ENCODE results near the gene SNED1.
"Not testable (repeated sequence)": the region's sequence is repeated elsewhere in the genome, so short reads cannot be mapped to it uniquely, and the experiment has no call there.

The SNED1 gene

GRCh38 chr2:241088791-241089732 is 90.6 kb downstream of the SNED1 start:
- no peak for DNase-seq

GRCh38 chr2:241091201-241091600 is 92.8 kb downstream of the SNED1 start:
- no peak for DNase-seq

GRCh38 chr2:241091734-241092445 is 93.5 kb downstream of the SNED1 start:
- DNase-seq, result no peak

- DNase-seq, result no peak
Measured at GRCh38 chr2:241092677-241093076, 94.3 kb downstream of the SNED1 start.

- not testable (repeated sequence) for DNase-seq
Measured at GRCh38 chr2:241093133-241093781, 94.8 kb downstream of the SNED1 start.

- no peak for DNase-seq
Measured at GRCh38 chr2:241094172-241094571, 95.8 kb downstream of the SNED1 start.

GRCh38 chr2:241094924-241095420 is 96.6 kb downstream of the SNED1 start:
- no peak for DNase-seq

GRCh38 chr2:241095594-241096290 is 97.3 kb downstream of the SNED1 start:
- no peak for DNase-seq

- no peak for DNase-seq
Measured at GRCh38 chr2:241096979-241097378, 98.6 kb downstream of the SNED1 start.

GRCh38 chr2:241099246-241099645 is 100.8 kb downstream of the SNED1 start:
- no peak for DNase-seq

GRCh38 chr2:241102239-241102803 is 103.9 kb downstream of the SNED1 start, which contains the start of gene MTERF4:
MTERF4 (minus strand) TSS chr2:241102287; CDS start chr2:241102273, 14 bp downstream.
- DNase-seq, result peak; percentile 72

- DNase-seq, result no peak
Measured at GRCh38 chr2:241103176-241103595, 104.8 kb downstream of the SNED1 start.

GRCh38 chr2:241104611-241105010 is 106.2 kb downstream of the SNED1 start:
- DNase-seq, result not testable (repeated sequence)

- no peak for DNase-seq
Measured at GRCh38 chr2:241105641-241106040, 107.2 kb downstream of the SNED1 start.

- DNase-seq, result no peak
Measured at GRCh38 chr2:241107031-241107783, 108.8 kb downstream of the SNED1 start.

- DNase-seq, result no peak
Measured at GRCh38 chr2:241108271-241109209, 110.1 kb downstream of the SNED1 start.

GRCh38 chr2:241109210-241110088 is 111.0 kb downstream of the SNED1 start:
- DNase-seq, result no peak

- DNase-seq, result no peak
Measured at GRCh38 chr2:241110089-241110606, 111.7 kb downstream of the SNED1 start.
